Gastroesophageal sphincter (tissue), 3 donors: Measurements from ENCODE around the gene BAHCC1.

ENCODE experiments used
- CTCF ChIP-seq, 4 experiments: fragments of 200-600 bp in 2 of 4; fragments of 450-650 bp in 2 of 4; sonication (generic) in 1 of 4; IDR thresholded peaks; one replicate each; pipeline ENCODE4 v1.5.1; 2017 to 2019; ENCODE audit warnings: antibody characterized with exemption in 4 of 4, mild to moderate bottlenecking in 2 of 4, moderate library complexity in 2 of 4
- POLR2A ChIP-seq, 2 donors: fragments of 450-650 bp; IDR thresholded peaks; one replicate each; pipeline ENCODE4 v1.6.1; 2017; ENCODE audit warnings: antibody characterized with exemption in 2 of 2, mild to moderate bottlenecking in 2 of 2, moderate library complexity in 1 of 2

- no peak for TF ChIP-seq CTCF (IDR thresholded peaks at IDR 0.05)
- no peak for TF ChIP-seq POLR2A (IDR thresholded peaks at IDR 0.05)
Observed at GRCh38 chr17:81470270-81470943, 75.2 kb downstream of the BAHCC1 start.
